HG03108 (cell line): Measurements from ENCODE around the gene SIPA1L3.

ENCODE experiments used
- ATAC-seq: cut with Tn5 transposase; IDR thresholded peaks from one replicate; pipeline ENCODE4 v1.9.1; 2021; ENCODE audit warnings: moderate library complexity; ENCODE audit not compliant: unreplicated experiment

The SIPA1L3 gene

DNA sequence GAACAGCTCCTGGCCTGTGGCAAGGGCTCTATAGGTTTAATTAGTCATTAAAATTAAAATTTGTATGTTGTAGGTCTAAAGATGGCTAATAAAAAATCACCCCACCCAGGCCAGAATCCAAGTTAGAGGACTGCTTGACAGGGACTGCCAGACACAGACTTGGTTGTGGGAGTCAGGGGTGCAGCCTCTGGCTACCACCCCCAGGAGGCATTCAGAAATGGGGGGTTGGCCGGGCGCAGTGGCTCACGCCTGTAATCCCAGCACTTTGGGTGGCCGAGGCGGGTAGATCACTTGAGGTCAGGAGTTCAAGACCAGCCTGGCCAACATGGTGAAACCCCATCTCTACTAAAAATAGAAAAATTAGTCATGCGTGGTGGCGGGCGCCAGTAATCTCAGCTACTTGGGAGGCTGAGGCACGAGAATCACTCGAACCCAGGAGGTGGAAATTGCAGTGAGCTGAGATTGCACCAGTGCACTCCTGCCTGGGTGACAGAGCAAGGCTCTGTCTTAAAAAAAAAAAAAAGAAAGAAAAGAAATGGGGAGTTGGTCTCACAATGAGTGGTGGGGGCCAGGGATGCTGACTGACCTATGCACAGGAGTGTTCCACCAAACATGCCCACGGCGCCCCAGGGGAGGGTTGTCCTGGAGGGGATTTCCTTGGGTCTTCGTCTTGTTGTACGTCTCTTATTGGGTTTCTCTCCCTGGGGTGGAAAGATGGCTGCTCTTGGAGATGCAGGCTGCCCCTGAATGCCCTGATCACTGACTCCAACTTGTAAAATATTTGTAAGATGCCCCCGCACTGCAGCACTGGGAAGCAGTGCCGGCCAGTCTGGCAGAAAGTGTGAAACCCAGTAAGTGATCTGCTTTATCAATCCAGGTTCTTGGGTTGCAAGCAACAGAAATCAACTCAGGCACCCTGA lies 68.8 kb downstream of the SIPA1L3 start:
- ATAC-seq = no peak

DNA sequence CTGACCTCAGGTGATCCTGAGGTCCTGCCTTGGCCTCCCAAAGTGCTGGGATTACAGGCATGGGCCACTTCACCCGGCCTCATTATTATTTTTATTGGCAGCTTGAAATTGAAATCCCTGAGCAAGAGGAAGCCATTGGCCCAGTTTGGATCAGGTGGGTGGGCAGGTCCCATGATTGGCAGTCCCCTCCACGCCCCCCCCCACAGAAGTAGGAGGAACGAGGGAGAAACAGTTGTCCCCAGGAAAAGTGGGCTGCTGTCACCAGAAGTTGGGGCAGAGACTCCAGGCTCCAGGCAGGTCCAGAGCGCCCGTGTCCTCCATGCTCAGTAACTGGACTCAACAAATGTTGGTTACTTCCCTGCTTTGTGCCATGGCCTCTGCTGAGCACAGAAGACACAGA lies 70.4 kb downstream of the SIPA1L3 start:
- ATAC-seq = no peak

DNA sequence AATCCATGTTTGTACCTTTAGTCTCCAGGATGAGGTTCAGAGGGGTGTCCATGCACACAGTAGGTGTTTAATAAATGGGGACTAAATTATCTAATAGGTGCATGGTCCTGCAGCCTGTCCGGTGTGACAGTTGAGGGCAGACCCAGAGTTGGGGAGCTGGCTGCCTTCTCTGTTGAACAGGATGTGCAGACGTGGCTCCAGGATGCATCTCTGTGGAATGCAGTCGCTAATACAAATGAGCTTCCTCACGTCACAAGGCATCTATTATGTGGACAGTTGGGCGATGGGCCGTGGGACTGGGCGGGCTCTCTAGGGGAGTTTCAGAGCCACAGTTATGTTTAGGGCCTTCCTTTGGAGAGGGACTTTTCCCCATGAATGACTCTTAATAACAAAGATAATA lies 71.0 kb downstream of the SIPA1L3 start:
- ATAC-seq = no peak

DNA sequence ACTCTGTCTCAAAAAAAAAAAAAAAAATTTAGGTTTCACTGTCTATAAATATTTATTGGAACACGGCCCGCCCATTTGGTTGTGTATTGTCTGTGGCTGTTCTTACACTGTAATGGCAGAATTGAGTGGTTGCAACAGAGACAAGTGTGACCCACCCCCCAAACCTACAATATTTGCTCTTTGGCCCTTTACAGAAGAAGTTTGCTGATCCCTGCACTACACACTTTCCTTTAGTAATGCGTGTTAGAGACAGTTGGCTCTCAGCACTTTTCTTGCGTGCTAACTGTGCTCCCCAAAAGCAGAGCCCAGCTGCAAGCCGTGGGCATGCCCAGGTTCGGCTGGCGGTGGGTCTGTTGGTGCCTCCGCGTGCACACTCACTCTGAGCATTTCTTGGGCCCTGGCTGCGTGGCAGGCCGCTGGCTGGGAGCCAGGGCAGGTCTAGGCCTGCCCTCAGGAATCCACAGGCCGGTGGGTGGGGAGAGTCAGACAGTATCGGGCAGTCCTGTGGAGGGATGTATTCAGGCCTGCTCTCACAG lies 72.6 kb downstream of the SIPA1L3 start:
- no peak for ATAC-seq

DNA sequence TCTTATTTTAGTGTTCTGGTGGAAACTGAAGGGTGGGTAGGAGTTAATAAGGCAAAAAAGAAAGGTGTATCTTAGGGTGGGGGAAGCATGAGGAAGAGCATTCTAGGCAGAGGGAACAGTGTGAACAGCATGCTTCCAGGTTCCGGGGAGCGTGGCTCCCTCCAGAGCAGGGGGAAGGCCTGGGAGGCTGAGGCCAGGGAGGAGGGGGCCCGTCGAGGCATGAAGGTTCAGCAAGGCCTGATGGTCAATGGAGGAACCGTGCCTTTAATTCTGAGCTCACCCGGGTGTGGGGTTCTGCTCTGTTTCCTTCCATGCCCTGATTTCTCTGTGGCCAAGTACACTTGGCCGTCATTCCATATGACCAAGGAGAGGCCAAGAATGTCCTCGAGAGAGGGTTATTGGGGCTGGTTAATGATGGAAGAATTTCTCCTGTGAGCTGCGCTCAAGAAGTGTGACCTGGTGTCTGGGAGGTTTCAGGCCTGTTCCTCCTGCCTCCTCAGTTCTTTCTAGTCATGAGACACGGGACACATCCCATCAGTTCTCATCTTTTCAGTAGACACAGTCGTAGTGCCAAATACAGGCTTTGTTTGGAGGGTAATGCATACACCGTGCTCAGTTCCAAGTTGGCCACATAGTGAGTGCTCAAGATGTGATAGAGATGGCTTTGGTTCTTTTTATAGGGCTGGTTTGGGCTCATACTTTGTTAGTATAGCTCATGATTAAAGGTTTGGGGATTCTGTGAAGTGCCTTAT lies 73.6 kb downstream of the SIPA1L3 start:
- no peak for ATAC-seq

DNA sequence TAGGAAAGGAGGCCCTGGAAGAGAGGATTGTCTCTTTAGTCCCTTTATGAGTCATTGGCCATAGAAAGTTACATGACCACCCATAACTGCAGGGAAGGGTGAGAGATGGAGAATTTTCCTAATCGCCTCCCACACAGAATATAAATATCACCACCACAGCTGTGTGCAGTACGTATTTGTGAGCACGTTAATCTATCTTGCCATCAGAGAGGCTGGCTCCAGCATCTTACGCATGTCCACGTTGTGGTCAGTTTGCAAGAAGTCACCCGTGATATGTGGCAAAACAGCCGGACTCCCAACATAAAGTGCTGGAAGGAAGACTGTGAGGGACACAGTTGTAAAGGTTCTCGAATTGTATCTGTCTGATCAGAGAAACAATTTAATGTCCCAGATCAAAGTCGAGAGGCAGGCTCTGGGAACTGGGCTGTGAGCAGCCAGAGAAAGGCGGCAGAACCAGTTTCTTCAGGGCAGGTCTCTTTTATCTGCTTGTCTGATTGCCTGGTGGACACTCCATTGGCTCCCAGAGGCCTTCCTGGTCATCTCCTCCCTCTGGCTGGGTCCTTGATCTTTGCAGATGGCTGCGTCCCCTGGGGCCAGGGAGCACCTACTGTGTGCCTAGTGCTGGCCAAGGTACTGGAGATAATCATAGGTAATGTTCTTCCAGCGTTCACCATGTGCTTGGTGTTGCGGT lies 74.9 kb downstream of the SIPA1L3 start:
- no peak for ATAC-seq

DNA sequence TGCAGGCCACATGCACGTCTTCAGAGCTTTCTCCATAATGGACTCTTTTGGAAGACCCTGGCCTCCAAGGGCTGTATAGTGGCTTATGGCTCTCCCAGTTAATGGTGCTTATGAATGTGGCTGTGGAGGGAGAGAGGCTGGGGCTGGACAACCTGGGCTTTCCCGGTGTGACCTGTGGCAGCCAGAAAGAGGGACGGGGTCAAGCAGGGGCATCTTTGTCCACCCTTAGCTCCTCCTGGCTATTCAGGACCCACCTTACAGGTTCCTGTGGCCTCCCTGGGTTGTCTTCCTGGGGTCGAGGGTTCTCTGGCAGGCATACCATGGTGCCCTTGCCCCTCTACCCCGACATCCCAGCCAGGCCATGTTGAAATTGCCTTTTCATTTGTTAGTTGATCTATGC lies 75.6 kb downstream of the SIPA1L3 start:
- ATAC-seq = no peak

DNA sequence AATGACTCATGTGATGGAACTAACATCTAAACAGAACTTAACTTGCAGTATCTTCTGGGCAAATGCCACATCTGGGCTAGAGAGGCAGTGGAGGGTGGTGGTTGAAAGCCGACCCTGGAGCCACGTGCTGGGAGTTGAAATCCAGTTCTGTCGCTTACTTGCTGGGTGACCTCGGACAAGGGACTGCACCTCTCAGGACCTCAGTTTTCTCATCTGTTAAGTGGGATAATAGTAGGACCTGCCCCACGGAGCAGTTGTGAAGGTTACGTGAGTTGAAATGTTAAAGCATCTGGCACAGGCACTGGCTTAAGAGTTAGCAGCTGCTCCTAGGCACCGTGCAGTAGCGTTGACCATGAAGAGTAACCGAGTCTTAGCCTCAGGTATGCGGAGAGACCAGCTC lies 76.1 kb downstream of the SIPA1L3 start:
- no peak for ATAC-seq

DNA sequence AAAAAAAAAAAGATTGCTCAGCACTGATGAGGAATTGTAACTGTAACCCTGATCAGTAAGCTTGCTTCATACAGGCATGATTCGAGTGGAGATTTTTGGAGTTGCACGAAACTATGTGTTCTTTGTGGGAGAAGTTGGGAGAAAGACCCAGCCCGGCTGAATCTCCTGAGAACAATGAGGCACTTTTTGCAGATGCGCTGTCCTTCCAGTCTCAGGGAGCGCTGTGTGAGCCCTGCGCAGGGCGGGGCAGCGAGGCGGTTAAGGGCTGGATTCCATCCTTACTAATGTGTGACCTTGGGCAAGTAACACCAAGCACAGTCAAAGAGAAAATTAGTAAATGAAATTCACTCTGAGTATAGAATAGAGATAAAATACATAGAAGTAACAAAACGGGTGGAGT lies 76.9 kb downstream of the SIPA1L3 start:
- no peak for ATAC-seq

DNA sequence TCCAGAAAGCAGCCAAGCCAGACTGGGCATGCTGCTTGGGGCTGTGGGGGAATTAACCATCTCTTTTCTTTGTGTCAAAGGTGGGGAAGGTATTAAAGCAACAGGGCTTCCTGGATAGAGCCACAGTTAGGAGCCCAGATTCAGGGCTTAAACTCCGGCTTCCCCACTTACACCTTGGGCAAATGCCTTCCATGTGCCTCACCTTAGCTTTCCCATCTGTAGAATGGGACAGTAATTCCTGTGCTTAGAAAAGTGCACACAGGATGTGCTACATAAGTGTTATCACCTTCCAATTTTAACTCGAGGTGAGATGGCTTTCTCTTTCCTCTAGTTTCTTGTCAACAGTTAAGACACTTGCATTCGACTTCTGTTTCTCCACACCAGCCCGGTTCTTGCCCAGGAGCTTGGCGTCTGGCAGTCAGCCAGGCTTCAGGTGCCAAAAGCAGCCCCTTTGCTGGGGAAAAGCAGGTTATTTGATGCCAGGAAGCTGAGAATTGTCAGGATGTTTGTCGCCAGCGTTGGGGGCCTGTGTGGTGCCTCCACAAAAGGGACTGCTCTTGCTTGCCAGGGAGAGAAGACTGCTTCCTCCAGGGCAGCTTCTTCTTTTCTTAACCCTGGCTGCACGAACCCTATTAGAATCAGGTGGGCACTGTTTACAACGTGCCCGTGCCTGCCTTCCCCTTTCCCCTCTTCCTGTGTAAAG lies 79.2 kb downstream of the SIPA1L3 start:
- no peak for ATAC-seq

DNA sequence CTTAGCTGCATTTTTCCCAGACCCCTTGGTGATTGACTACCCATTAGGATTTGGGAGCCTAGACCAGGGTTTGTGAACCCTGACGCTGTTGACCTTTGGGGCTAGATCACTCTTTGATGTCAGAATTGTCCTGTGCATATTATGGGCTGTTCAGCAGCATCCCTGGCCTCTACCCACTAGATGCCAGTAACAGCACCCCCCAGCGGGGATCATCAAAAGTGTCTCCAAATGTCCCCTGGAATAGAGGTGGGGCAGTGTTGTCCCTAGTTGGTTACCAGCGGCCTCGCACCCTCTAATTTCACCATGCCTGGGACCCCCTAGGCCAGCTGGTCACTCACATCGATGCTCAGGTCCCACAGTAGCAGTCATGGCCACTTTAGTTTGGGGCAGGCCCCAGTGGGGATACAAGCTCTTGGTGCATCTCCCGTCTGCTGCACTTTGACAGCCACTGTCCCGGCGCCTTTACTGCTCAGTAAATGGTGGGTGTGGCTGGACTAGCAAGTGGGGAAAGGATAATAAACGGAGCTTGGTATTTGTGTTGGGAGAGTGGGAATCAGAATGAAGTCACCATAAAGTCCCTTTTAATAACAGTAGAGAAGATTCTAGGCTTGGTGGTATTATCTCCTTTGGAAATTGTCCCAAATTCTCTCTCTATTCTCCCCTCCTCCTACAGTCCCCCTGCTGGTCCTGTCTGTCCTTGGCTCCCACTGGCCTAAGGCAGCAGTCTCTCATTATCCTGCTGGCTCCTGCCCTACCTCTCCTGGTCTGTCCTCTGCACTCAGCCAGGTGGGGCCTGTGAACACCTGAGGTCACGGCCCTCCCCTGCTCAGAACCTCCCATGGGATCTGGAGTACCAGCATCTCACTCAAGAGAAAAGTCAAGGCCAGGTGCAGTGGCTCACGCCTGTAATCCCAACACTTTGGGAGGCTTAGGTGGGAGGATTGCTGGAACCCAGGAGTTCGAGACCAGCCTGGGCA lies 80.6 kb downstream of the SIPA1L3 start:
- ATAC-seq = no peak

DNA sequence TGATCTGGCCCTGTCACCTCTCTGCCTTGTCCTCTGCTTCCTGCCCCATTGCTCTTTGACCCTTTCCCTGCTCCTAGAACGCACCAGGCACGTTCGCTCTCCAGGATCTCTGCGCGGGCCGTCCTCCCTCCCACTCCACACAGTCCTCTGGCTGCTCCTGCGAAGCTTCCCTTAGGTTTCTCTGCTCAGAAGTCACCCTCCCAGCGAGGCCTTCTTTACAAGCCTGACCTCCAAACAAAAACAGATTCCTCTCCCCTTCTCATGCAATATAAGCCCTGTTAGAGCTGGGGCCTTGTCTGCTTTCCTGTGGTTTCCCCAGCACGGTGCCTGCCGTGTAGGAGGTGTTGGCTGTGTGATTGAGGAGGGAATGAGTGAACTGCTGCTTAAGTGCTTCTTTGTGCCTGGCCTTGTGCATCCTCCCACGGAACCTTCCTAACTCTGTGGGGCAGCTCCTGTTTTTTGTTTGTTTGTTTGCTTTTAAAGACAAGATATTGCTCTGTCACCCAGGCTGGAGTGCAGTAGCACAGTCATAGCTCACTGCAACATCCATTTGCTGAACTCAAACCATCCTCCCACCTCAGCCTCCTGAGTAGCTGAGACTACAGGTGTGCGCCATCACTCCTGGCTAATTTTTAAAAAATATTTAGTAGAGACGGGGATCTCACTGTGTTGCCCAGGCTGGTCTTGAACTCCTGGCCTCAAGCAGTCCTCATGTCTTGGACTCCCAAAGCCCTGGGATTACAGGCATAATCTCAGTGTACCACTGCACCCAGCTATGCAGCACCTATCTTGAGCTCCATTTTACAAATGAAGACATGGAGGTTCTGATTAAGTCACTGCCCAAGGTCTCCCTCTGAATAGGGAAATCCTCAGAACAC lies 82.0 kb downstream of the SIPA1L3 start:
- ATAC-seq = no peak

DNA sequence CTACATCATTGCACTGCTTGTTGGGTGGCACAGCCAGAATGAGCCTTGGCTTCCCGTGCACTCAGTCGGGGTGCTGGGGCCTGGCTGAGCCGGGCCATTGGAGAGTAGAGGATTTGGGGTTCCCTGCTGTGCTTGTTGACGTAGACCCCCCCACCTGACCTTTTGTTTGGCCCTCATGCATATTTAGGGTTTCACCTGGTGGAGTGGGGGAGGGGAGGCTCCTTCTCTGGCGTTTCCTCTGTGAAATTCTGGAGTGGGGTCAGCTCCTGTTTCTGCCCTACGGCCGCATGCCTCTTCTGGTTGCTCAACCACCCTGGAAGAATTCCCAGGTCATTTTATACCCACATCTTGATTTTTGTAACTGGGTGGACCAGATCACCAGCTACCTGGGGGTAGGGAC lies 82.8 kb downstream of the SIPA1L3 start:
- no peak for ATAC-seq

DNA sequence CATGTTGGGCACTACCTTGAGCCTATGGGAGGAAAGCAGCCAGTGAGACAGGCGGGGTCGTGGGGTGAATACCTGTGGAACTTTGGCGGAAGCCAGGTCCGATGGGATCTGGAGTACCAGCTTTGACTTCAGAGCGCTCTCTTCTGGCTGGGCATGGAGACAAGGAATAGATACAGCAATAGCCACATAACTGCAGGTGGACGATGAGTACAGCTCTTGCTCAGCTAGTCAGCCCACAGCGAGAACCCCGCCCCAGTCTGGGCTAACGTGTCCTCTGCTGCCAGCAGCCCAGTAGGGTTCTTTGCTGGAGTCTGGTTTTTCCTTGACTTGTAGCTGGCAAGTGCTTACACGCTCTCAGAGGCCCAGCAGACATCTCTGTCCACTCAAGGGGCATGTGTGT lies 83.4 kb downstream of the SIPA1L3 start:
- ATAC-seq = no peak

DNA sequence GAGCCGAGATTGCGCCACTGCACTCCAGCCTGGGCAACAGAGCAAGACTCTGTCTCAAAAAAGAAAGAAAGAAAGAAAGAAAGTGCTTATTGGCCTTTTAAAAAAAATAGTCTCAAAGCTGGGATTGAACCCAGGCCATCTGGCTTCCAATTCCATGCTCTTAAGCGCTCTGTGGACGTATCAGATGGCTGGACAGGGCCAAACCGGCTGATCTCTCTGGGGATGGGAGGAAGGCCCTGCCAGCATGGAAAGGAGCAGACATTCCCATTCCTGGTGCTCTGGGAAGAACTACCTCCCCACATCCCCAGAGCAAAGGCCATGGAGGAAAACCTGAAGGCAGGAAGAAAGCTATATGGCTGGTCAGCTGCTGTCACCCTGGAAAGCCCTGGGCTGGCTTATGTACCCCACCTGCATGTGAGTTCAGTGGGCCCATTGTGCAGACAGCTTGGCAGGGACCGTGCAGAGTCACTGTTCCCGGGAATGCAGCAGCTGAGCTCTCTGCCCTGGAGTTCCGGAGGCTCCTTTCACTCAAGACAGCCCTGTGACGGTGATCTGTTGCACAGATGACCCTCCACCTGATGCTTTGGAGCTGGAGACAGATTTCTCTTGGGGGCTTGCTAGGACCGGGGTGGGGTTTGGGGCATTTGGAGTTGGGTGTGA lies 84.3 kb downstream of the SIPA1L3 start:
- ATAC-seq = no peak

DNA sequence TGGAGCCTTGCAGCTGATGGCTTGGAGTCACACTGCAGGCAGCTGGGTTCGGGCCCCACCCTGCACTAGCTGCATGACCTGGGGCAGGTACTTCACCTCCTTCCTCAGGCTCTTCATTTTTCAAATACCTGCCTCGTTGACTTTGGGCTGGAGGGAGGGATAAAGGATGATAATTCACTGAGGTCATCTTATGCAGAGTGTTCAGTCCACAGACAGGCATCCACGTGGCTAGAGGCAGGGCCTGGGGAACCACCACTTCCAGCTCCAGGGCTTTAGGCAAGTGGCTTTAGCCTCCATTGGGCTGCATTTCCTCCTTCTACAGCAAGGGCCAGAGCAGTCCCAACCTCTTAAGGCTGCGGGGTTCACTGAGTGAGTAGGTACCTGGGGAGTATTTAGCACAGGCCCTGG lies 84.8 kb downstream of the SIPA1L3 start:
- ATAC-seq = no peak

DNA sequence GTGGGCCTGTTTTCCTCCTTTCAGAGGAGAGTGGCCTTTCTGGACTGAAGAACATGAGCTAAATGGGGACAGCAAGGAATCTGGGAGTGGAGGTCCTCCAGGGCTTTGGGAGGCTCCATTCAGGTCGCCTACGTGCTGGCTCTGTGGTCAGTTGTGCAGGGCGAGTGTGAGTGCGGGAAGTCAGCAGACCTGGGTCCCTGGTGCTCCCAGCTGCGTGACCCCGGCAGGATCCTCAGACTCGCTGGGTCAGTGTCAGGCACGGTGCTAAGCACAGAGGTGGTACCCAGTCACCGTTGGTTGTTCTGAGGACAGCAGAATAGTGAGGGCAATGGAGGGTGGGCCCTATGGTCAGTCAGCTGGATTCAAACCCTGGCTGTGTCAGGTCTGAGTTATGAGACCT lies 85.8 kb downstream of the SIPA1L3 start:
- no peak for ATAC-seq

DNA sequence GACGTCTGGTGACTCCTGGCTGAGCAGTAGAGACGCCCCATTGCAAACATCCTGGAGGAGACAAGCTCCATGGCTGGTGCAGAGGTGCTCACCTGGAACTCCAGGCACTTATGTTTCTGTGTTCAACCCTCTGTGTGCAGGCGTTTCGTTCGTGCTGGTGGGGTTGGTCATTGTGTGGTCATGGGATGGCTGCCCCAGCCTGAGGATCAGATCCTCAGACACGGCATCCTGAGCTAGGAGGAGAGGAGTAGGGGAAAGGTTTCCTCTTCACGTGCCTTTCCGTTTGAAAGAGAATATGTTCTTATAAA lies 87.8 kb downstream of the SIPA1L3 start:
- ATAC-seq = no peak
